K562 (cell line): ENCODE data around the gene NT5E.

Experiments
- BACH1 ChIP-seq: fragments of 200-800 bp; sonication (Bioruptor generic); IDR thresholded peaks from 2 replicates; pipeline ENCODE4 v1.6.1; 2016; ENCODE audit warnings: missing genetic modification characterization, missing compliant biosample characterization
- BRCA1 ChIP-seq, 2 experiments: fragments of 450-650 bp in 1 of 2; sonication (generic) in 1 of 2; formaldehyde crosslinking in 1 of 2; IDR thresholded peaks; 2 replicates each; pipeline versions ENCODE4 v1.5.0 to v1.6.1; 2017 to 2020; ENCODE audit warnings: mild to moderate bottlenecking in 1 of 2, missing genetic modification reagents in 1 of 2
- CHD4 ChIP-seq: fragments of 200-600 bp; sonication (generic); IDR thresholded peaks from 3 replicates; pipeline ENCODE4 v1.6.1; 2012; ENCODE audit warnings: low read depth, mild to moderate bottlenecking, mixed read lengths, low read length, inconsistent platforms; ENCODE audit not compliant: insufficient read depth, insufficient replicate concordance, poor library complexity, severe bottlenecking
- CTCF ChIP-seq, 3 experiments: IDR thresholded peaks in 2 of 3; conservative IDR thresholded peaks in 1 of 3; 2 replicates each; pipeline ENCODE4 v1.5.1; 2011 to 2012; ENCODE audit warnings: low read length in 3 of 3, mild to moderate bottlenecking in 3 of 3, control low read depth in 2 of 3, improper control_type of control experiment in 1 of 3, inconsistent platforms in 1 of 3, low read depth in 1 of 3, mixed read lengths in 1 of 3, moderate library complexity in 1 of 3; ENCODE audit not compliant: insufficient read depth in 2 of 3
- FOXJ2 ChIP-seq: fragments of 200-800 bp; sonication (Bioruptor generic); IDR thresholded peaks from 2 replicates; pipeline ENCODE4 v1.6.1; 2016; ENCODE audit warnings: missing genetic modification characterization, missing compliant biosample characterization
- IFI16 ChIP-seq: fragments of 250-450 bp; sonication (Bioruptor Pico); IDR thresholded peaks from 2 replicates; pipeline ENCODE4 v2.1.2; 2022; ENCODE audit warnings: mild to moderate bottlenecking, inconsistent platforms
- POLR2A ChIP-seq: fragments of 450-650 bp; conservative IDR thresholded peaks from 2 replicates; pipeline ENCODE4 v1.6.1; 2016
- POLR2AphosphoS5 ChIP-seq: IDR thresholded peaks from 2 replicates; pipeline ENCODE4 v1.6.1; 2011; ENCODE audit warnings: mild to moderate bottlenecking, low read depth, low read length, moderate library complexity; ENCODE audit not compliant: control insufficient read depth, insufficient read depth
- POLR3A ChIP-seq: IDR thresholded peaks from 2 replicates; pipeline ENCODE4 v1.6.1; 2011; ENCODE audit warnings: borderline replicate concordance, mild to moderate bottlenecking, moderate library complexity; ENCODE audit not compliant: insufficient read length, insufficient read depth; ENCODE audit errors: extremely low read depth
- POU5F1 ChIP-seq: fragments of 150-350 bp; IDR thresholded peaks from 2 replicates; pipeline ENCODE4 v1.6.1; 2014; ENCODE audit warnings: borderline replicate concordance, low read length, low read depth, mild to moderate bottlenecking; ENCODE audit not compliant: partially characterized antibody
- SP1 ChIP-seq: sonication (generic); formaldehyde crosslinking; IDR thresholded peaks from 2 replicates; pipeline ENCODE4 v1.8.1; 2022; ENCODE audit warnings: mild to moderate bottlenecking, missing genetic modification reagents
- ZNF431 ChIP-seq: sonication (generic); formaldehyde crosslinking; IDR thresholded peaks from 2 replicates; pipeline ENCODE4 v1.8.0; 2022; ENCODE audit warnings: mild to moderate bottlenecking, missing genetic modification reagents
- ZNF695 ChIP-seq: fragments of 450-650 bp; formaldehyde crosslinking; IDR thresholded peaks from 2 replicates; pipeline ENCODE4 v1.4.0; 2020; ENCODE audit warnings: mild to moderate bottlenecking, moderate library complexity

GRCh38 chr6:85472744-85473143 lies 22.9 kb downstream of the NT5E start:
- TF ChIP-seq POLR2AphosphoS5 = no peak
- no peak for TF ChIP-seq SP1
- TF ChIP-seq CTCF (IDR thresholded peaks at IDR 0.05 in 2 of 3, conservative IDR thresholded peaks at IDR 0.05 in 1 of 3; ENCODE audit: insufficient read depth in 2 of 3, low read depth in 1 of 3, low read length in 3 of 3) = no peak
- TF ChIP-seq ZNF695 (CRISPR knock-in tag) = no peak
- no peak for TF ChIP-seq IFI16
- TF ChIP-seq POLR2A = no peak
- TF ChIP-seq POLR3A = no peak
- no peak for TF ChIP-seq POU5F1
- no peak for TF ChIP-seq CHD4
- TF ChIP-seq FOXJ2 (tag) = no peak
- no peak for TF ChIP-seq ZNF431 (CRISPR knock-in tag)
- no peak for TF ChIP-seq BACH1 (tag)
- TF ChIP-seq BRCA1 (IDR thresholded peaks at IDR 0.05) = no peak
- no peak for TF ChIP-seq BRCA1 (CRISPR knock-in tag; IDR thresholded peaks at IDR 0.05)
